H1 (cell line): Measurements from ENCODE around the gene RNU1-4. TPM values are rescaled to one million over a fixed set of nuclear protein-coding genes. Genes with fewer than 3 reads are reported as not detected.
"Not testable (repeated sequence)": the region's sequence is repeated elsewhere in the genome, so short reads cannot be mapped to it uniquely, and the experiment has no call there.

Experiments used
- CTCF ChIA-PET: fragments of 300-600 bp; sonication (Branson Sonifier 250); formaldehyde crosslinking; loops from one replicate; lab custom pipeline; 2021; ENCODE audit not compliant: partially characterized antibody; lab: Charles Lee
- POLR2A ChIA-PET: fragments of 300-600 bp; sonication (Branson Sonifier 250); formaldehyde crosslinking; loops from one replicate; lab custom pipeline; 2021; ENCODE audit warnings: inconsistent platforms; ENCODE audit not compliant: partially characterized antibody; lab: Charles Lee
- DNase-seq, 2 experiments: peaks; one replicate each; pipeline versions ENCODE4 v3.0.0 to v3.0.0-alpha.2; 2010 to 2022; ENCODE audit warnings: low spot score in 2 of 2, low read depth in 1 of 2, mixed read lengths in 1 of 2
- FAIRE-seq: peaks from 2 replicates; lab custom pipeline; 2011; peaks lifted over from hg19 to GRCh38; lab: Jason Lieb, UNC
- H2AFZ ChIP-seq: 2 replicates; pipeline ENCODE4 v1.8.1; 2012; ENCODE audit warnings: low read length, inconsistent platforms
- H2AK5ac ChIP-seq: 2 replicates; pipeline ENCODE4 v1.6.1; 2013; ENCODE audit warnings: low read depth, low read length
- H2BK120ac ChIP-seq: replicated peaks from 2 replicates; pipeline ENCODE3; 2013; ENCODE audit warnings: low read depth, low read length, inconsistent platforms
- H2BK12ac ChIP-seq: 2 replicates; pipeline ENCODE4 v1.6.1; 2013; ENCODE audit warnings: low read depth, low read length
- H2BK15ac ChIP-seq: 2 replicates; pipeline ENCODE4 v1.6.1; 2013; ENCODE audit warnings: low read length
- H2BK20ac ChIP-seq: 2 replicates; pipeline ENCODE4 v1.6.1; 2013; ENCODE audit warnings: low read length
- H2BK5ac ChIP-seq: 2 replicates; pipeline ENCODE4 v1.6.1; 2013; ENCODE audit warnings: low read depth, low read length
- H3K14ac ChIP-seq: 2 replicates; pipeline ENCODE4 v1.6.1; 2013; ENCODE audit warnings: inconsistent platforms; ENCODE audit not compliant: insufficient read length
- H3K18ac ChIP-seq: 2 replicates; pipeline ENCODE4 v1.6.1; 2013; ENCODE audit warnings: low read length; ENCODE audit errors: extremely low read depth
- H3K23ac ChIP-seq: 2 replicates; pipeline ENCODE4 v1.6.1; 2013; ENCODE audit warnings: inconsistent platforms; ENCODE audit not compliant: insufficient read length
- H3K23me2 ChIP-seq: 2 replicates; pipeline ENCODE4 v1.6.1; 2013; ENCODE audit warnings: low read depth, low read length
- H3K27ac ChIP-seq: 2 replicates; pipeline ENCODE4 v1.6.1; 2011; ENCODE audit warnings: low read depth, low read length, inconsistent platforms
- H3K27me3 ChIP-seq, 4 experiments: replicated peaks in 1 of 4; 1 replicate in 1 of 4; 2 replicates in 3 of 4; pipeline versions ENCODE4 v1.6.1 to v1.8.1; 2011 to 2013; ENCODE audit warnings: low read length in 3 of 4, mild to moderate bottlenecking in 3 of 4, inconsistent platforms in 2 of 4, mixed read lengths in 2 of 4, moderate library complexity in 1 of 4; ENCODE audit not compliant: control insufficient read depth in 3 of 4, insufficient read depth in 3 of 4; ENCODE audit errors: extremely low read depth in 1 of 4
- H3K36me3 ChIP-seq, 4 experiments: 2 replicates each; pipeline versions ENCODE4 v1.6.1 to v1.8.1; 2011 to 2013; ENCODE audit warnings: mild to moderate bottlenecking in 4 of 4, low read length in 3 of 4, moderate library complexity in 2 of 4, control low read depth in 1 of 4, inconsistent platforms in 1 of 4; ENCODE audit not compliant: insufficient read depth in 4 of 4, control insufficient read depth in 2 of 4
- H3K4ac ChIP-seq: replicated peaks from 2 replicates; pipeline ENCODE3; 2013; ENCODE audit warnings: low read length, low read depth, mixed read lengths, inconsistent platforms; ENCODE audit not compliant: insufficient read length
- H3K4me1 ChIP-seq, 4 experiments: replicated peaks in 1 of 4; 1 replicate in 1 of 4; 2 replicates in 3 of 4; pipeline versions ENCODE4 v1.6.1 to v1.8.1; 2011 to 2013; ENCODE audit warnings: low read length in 3 of 4, inconsistent platforms in 2 of 4, mixed read lengths in 1 of 4; ENCODE audit not compliant: insufficient read depth in 4 of 4, control insufficient read depth in 3 of 4
- H3K4me2 ChIP-seq, 2 experiments: 2 replicates each; pipeline versions ENCODE4 v1.6.1 to v1.8.1; 2011 to 2013; ENCODE audit warnings: low read depth in 2 of 2, low read length in 2 of 2, control low read depth in 1 of 2, inconsistent platforms in 1 of 2, mild to moderate bottlenecking in 1 of 2; ENCODE audit not compliant: insufficient read depth in 1 of 2
- H3K4me3 ChIP-seq, 4 experiments: fragments of 200-600, 300-600 bp in 1 of 4; sonication (generic), shearing (Covaris generic), sonication (Bioruptor Twin) in 1 of 4; 2 replicates each; pipeline versions ENCODE4 v1.5.1 to v1.8.1; 2011 to 2016; ENCODE audit warnings: low read length in 4 of 4, low read depth in 3 of 4, control low read depth in 2 of 4, inconsistent platforms in 2 of 4, mild to moderate bottlenecking in 2 of 4, mixed read lengths in 1 of 4, moderate library complexity in 1 of 4; ENCODE audit not compliant: insufficient read depth in 2 of 4; ENCODE audit errors: extremely low read depth in 1 of 4
- H3K56ac ChIP-seq: replicated peaks from 2 replicates; pipeline ENCODE3; 2013; ENCODE audit warnings: low read depth, mild to moderate bottlenecking, mixed read lengths, low read length, inconsistent platforms; ENCODE audit not compliant: insufficient read length
- H3K79me1 ChIP-seq: 2 replicates; pipeline ENCODE4 v1.6.1; 2013; ENCODE audit warnings: low read depth, low read length, control low read depth
- H3K79me2 ChIP-seq, 2 experiments: 2 replicates each; pipeline versions ENCODE4 v1.6.1 to v1.8.1; 2012 to 2013; ENCODE audit warnings: low read length in 2 of 2, mild to moderate bottlenecking in 2 of 2, inconsistent platforms in 1 of 2; ENCODE audit not compliant: insufficient read depth in 2 of 2, control insufficient read depth in 1 of 2
- H3K9ac ChIP-seq, 4 experiments: replicated peaks in 1 of 4; 1 replicate in 1 of 4; 2 replicates in 3 of 4; pipeline versions ENCODE4 v1.6.1 to v1.8.1; 2011 to 2013; ENCODE audit warnings: low read depth in 3 of 4, low read length in 3 of 4, control low read depth in 2 of 4, mild to moderate bottlenecking in 2 of 4, moderate library complexity in 2 of 4, inconsistent platforms in 1 of 4; ENCODE audit errors: extremely low read depth in 1 of 4
- H3K9me3 ChIP-seq, 2 experiments: 2 replicates each; pipeline versions ENCODE4 v1.6.1 to v1.8.1; 2012 to 2013; ENCODE audit warnings: mild to moderate bottlenecking in 2 of 2, moderate library complexity in 2 of 2, control low read depth in 1 of 2, inconsistent platforms in 1 of 2, low read depth in 1 of 2, low read length in 1 of 2, mixed read lengths in 1 of 2; ENCODE audit not compliant: insufficient read depth in 2 of 2
- H4K20me1 ChIP-seq, 2 experiments: replicated peaks in 1 of 2; 2 replicates each; pipeline versions ENCODE3 to v1.8.1; 2011 to 2013; ENCODE audit warnings: inconsistent platforms in 2 of 2, low read length in 2 of 2, mild to moderate bottlenecking in 1 of 2; ENCODE audit not compliant: insufficient read depth in 2 of 2, control insufficient read depth in 1 of 2
- H4K5ac ChIP-seq: 2 replicates; pipeline ENCODE4 v1.6.1; 2013; ENCODE audit warnings: low read length, low read depth, mixed read lengths, inconsistent platforms; ENCODE audit not compliant: insufficient read length
- H4K8ac ChIP-seq: 2 replicates; pipeline ENCODE4 v1.8.0; 2013; ENCODE audit warnings: mild to moderate bottlenecking, moderate library complexity, low read length, inconsistent platforms; ENCODE audit not compliant: insufficient read depth; ENCODE audit errors: extremely low read depth
- H4K91ac ChIP-seq: replicated peaks from 2 replicates; pipeline ENCODE3; 2013; ENCODE audit warnings: low read length, mixed read lengths, inconsistent platforms; ENCODE audit not compliant: insufficient read length
- WGBS, 2 experiments: shearing (Covaris generic) in 1 of 2; methylation state at CpG; one replicate each; pipeline versions ENCODE4 v1.1.6 to v1.1.7; 2013 to 2015; ENCODE audit warnings: low lambda C conversion rate in 2 of 2, mixed read lengths in 2 of 2, inconsistent platforms in 1 of 2, low coverage in 1 of 2, missing lambda C conversion rate in 1 of 2; ENCODE audit not compliant: insufficient replicate concordance in 2 of 2, insufficient coverage in 1 of 2, insufficient read length in 1 of 2; ENCODE audit errors: extremely low coverage in 1 of 2, missing lambda C conversion rate in 1 of 2; 5-methylcytosine and 5-hydroxymethylcytosine counted together
- polyA plus RNA-seq, 7 experiments: library from polyadenylated mRNA; depleted of rRNA in 3 of 7; stranded (reverse) in 5 of 7; unstranded in 2 of 7; fragments of >200 nt in 5 of 7; fragments of 200-250 nt in 2 of 7; gene quantifications; 1 replicate in 5 of 7; 2 replicates in 1 of 7; 4 replicates in 1 of 7; pipeline versions ENCODE4 v1.2.1 to v1.2.3, GENCODE V29; 2011 to 2013; ENCODE audit warnings: missing spikeins in 2 of 7, mixed read lengths in 2 of 7
- total RNA-seq: library from RNA; stranded (reverse); fragmentation: NEBNext Ultra II Directional; extraction: Animal tissue kit (Norgen Biotek cat#: 25700); gene quantifications from 2 replicates; pipeline ENCODE4 v1.2.1, GENCODE V29; 2021

The RNU1-4 gene
- total and polyA plus RNA-seq, 2 of the 8 experiments (the other 6 are each of a cell fraction or from before 2014, with no cell fraction given): 145 to 1,303 TPM

GRCh38 chr1:16760801-16761200, 20.5 kb downstream of the RNU1-4 start:
- H4K91ac ChIP-seq, H2AFZ ChIP-seq, H2AK5ac ChIP-seq, POLR2A ChIA-PET, H4K8ac ChIP-seq, H3K23ac ChIP-seq, H3K36me3 ChIP-seq, FAIRE-seq, H3K14ac ChIP-seq, H4K5ac ChIP-seq, CTCF ChIA-PET, H3K18ac ChIP-seq, H3K56ac ChIP-seq, H2BK120ac ChIP-seq, H2BK5ac ChIP-seq, H3K79me1 ChIP-seq, H3K27me3 ChIP-seq, H3K4ac ChIP-seq, H3K79me2 ChIP-seq, H3K9me3 ChIP-seq, H3K9ac ChIP-seq, H2BK15ac ChIP-seq, H3K4me2 ChIP-seq, H3K23me2 ChIP-seq, H2BK20ac ChIP-seq, H2BK12ac ChIP-seq, H3K27ac ChIP-seq, H3K4me1 ChIP-seq, H4K20me1 ChIP-seq, H3K4me3 ChIP-seq: not testable (repeated sequence)
- 84% methylated on average over 10 of the region's 11 CpGs; no CpG with 5 or more reads in 1 of the 2 experiments for WGBS, 2 experiments
- peak in 1 of 2 experiments; percentile 46 for DNase-seq

DNA sequence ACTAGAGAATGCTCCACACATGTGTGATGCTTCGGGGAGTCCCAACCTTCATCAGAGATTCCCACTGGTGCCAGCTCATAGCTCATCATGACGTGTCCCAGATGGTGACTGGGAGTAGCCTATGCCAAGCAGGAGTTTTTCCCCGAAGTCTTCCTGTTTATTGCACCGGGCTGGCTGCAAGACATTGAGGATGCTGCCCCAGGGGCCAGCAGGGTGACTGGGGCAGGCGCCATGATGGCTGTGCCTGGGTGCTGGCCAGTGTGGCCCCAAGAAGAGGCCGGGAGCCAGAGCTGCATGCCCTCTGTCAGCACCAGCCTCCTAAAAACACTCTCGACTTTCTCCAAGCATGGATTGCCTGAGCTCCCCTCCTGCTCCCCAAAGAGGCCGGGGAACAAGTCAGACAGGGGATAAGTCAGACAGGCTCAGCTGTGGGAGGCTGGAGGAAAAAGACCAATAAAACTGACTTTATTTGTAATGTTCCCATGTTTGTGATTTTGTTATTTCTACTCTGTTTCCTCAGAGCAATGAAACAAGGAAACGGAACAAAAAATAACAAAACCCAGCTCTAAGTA, 24.0 kb downstream of the RNU1-4 start:
- H2AFZ ChIP-seq, H3K14ac ChIP-seq, POLR2A ChIA-PET: not testable (repeated sequence)

More for the DNA sequence above, 24.0 kb downstream of the RNU1-4 start:
- H3K56ac ChIP-seq, H2BK120ac ChIP-seq, H2AK5ac ChIP-seq, H3K36me3 ChIP-seq, H4K5ac ChIP-seq, H2BK5ac ChIP-seq, H4K91ac ChIP-seq, CTCF ChIA-PET, H3K4me1 ChIP-seq, H3K79me2 ChIP-seq, H4K20me1 ChIP-seq, H3K4me2 ChIP-seq, H3K79me1 ChIP-seq, H3K18ac ChIP-seq, H2BK12ac ChIP-seq, H3K23me2 ChIP-seq, H3K9ac ChIP-seq, H3K23ac ChIP-seq, DNase-seq, H3K27me3 ChIP-seq, H2BK15ac ChIP-seq, H3K27ac ChIP-seq, FAIRE-seq, H4K8ac ChIP-seq, H2BK20ac ChIP-seq, H3K4ac ChIP-seq, H3K9me3 ChIP-seq, H3K4me3 ChIP-seq: not testable (repeated sequence)
- 89% methylated on average over 9 of the region's 9 CpGs; no CpG with 5 or more reads in 1 of the 2 experiments for WGBS, 2 experiments
